Tibial nerve (tissue), 4 donors: ENCODE measurements around the gene SLAMF1. TPM values are rescaled to one million over a fixed set of nuclear protein-coding genes. Genes with fewer than 3 reads are reported as not detected.

Experiments
- DNase-seq, 2 donors: peaks; one replicate each; pipeline ENCODE4 v3.0.0-alpha.2; 2019; ENCODE audit warnings: low spot score in 2 of 2
- H3K27ac ChIP-seq, 4 donors: fragments of 200-600 bp; sonication (generic) in 3 of 4; one replicate each; pipeline ENCODE4 v1.5.1; 2017 to 2019; ENCODE audit warnings: mild to moderate bottlenecking in 1 of 4
- H3K27me3 ChIP-seq, 2 donors: fragments of 200-600 bp; sonication (generic) in 1 of 2; one replicate each; pipeline versions ENCODE4 v1.5.1 to v1.6.0; 2017 to 2019
- H3K36me3 ChIP-seq, 3 donors: fragments of 200-600 bp; sonication (generic); one replicate each; pipeline ENCODE4 v1.5.1; 2018 to 2019
- H3K4me1 ChIP-seq, 4 donors: fragments of 200-600 bp; sonication (generic) in 3 of 4; one replicate each; pipeline ENCODE4 v1.5.1; 2017 to 2019
- H3K4me3 ChIP-seq, 4 donors: fragments of 200-600 bp; sonication (generic) in 3 of 4; one replicate each; pipeline ENCODE4 v1.5.1; 2017 to 2019; ENCODE audit warnings: mild to moderate bottlenecking in 1 of 4, moderate library complexity in 1 of 4
- H3K9me3 ChIP-seq, 4 donors: fragments of 200-600 bp; sonication (generic) in 3 of 4; one replicate each; pipeline ENCODE4 v1.5.1; 2017 to 2019
- EP300 ChIP-seq, 2 donors: sonication (generic); formaldehyde crosslinking; IDR thresholded peaks; one replicate each; pipeline ENCODE4 v1.6.1; 2017; ENCODE audit warnings: antibody characterized with exemption in 2 of 2, mild to moderate bottlenecking in 1 of 2
- POLR2A ChIP-seq, 2 donors: fragments of 450-650 bp; IDR thresholded peaks; one replicate each; pipeline ENCODE4 v1.6.1; 2017; ENCODE audit warnings: antibody characterized with exemption in 2 of 2, mild to moderate bottlenecking in 2 of 2, moderate library complexity in 2 of 2
- WGBS, 2 donors: methylation state at CpG; one replicate each; pipeline ENCODE4 v1.1.5; 2018; 5-methylcytosine and 5-hydroxymethylcytosine counted together
- total RNA-seq, 4 donors: library from RNA; depleted of rRNA; stranded (reverse); fragments of >200 nt; gene quantifications; one replicate each; pipeline ENCODE4 v1.1.0, GENCODE V29; 2016
- TF ChIP-seq, protein P1 (sequence below), 5 experiments: fragments of 200-600 bp in 3 of 5; fragments of 450-650 bp in 2 of 5; sonication (generic) in 3 of 5; IDR thresholded peaks; one replicate each; pipeline ENCODE4 v1.5.1; 2016 to 2019; ENCODE audit warnings: antibody characterized with exemption in 5 of 5, mild to moderate bottlenecking in 3 of 5, moderate library complexity in 2 of 5

SLAMF1 gene
- total RNA-seq, 4 donors from 2014 or later = 0.39 to 1.3 TPM; not detected in 2

- H3K4me1 ChIP-seq = peaks cover 0 to 9% (median 4%) of the 10 kb centered on the region in 4 donors
- TF ChIP-seq POLR2A (IDR thresholded peaks at IDR 0.05) (no peak), EP300 (IDR thresholded peaks at IDR 0.05) (no peak)
- TF ChIP-seq, protein P1, sequence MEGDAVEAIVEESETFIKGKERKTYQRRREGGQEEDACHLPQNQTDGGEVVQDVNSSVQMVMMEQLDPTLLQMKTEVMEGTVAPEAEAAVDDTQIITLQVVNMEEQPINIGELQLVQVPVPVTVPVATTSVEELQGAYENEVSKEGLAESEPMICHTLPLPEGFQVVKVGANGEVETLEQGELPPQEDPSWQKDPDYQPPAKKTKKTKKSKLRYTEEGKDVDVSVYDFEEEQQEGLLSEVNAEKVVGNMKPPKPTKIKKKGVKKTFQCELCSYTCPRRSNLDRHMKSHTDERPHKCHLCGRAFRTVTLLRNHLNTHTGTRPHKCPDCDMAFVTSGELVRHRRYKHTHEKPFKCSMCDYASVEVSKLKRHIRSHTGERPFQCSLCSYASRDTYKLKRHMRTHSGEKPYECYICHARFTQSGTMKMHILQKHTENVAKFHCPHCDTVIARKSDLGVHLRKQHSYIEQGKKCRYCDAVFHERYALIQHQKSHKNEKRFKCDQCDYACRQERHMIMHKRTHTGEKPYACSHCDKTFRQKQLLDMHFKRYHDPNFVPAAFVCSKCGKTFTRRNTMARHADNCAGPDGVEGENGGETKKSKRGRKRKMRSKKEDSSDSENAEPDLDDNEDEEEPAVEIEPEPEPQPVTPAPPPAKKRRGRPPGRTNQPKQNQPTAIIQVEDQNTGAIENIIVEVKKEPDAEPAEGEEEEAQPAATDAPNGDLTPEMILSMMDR (IDR thresholded peaks at IDR 0.05) = no peak
- no peak overlapping the region for H3K27ac ChIP-seq
- H3K9me3 ChIP-seq = peaks cover 0 to 13% (median 5%) of the 10 kb centered on the region in 4 donors
- no peaks in the 10 kb centered on the region for H3K27me3 ChIP-seq
- no peak for DNase-seq
- 86 to 91% methylated on average over 4 of the region's 4 CpGs for WGBS, 2 donors
- H3K4me3 ChIP-seq = no peak overlapping the region
- H3K36me3 ChIP-seq = no peaks in the 10 kb centered on the region
Measured at GRCh38 chr1:160670701-160671100, 23.9 kb upstream of the SLAMF1 start.

- peaks cover 0 to 15% (median 4%) of the 10 kb centered on the region in 4 donors for H3K4me1 ChIP-seq
- 95% methylated on average over 20 of the region's 20 CpGs for WGBS, 2 donors
- peaks cover 0 to 13% (median 5%) of the 10 kb centered on the region in 4 donors for H3K9me3 ChIP-seq
- no peak for TF ChIP-seq EP300 (IDR thresholded peaks at IDR 0.05)
- H3K4me3 ChIP-seq = no peak overlapping the region
- H3K27me3 ChIP-seq = no peaks in the 10 kb centered on the region
- DNase-seq = no peak
- no peak overlapping the region for H3K27ac ChIP-seq
- H3K36me3 ChIP-seq = no peaks in the 10 kb centered on the region
Measured at GRCh38 chr1:160669802-160670201, 23.0 kb upstream of the SLAMF1 start.

GRCh38 chr1:160669276-160669675 is 22.4 kb upstream of the SLAMF1 start:
- Histone ChIP-seq H3K27ac (no peak overlapping the region), H3K9me3 (peaks cover 0 to 13% (median 5%) of the 10 kb centered on the region in 4 donors), H3K4me3 (no peak overlapping the region), H3K27me3 (no peaks in the 10 kb centered on the region), H3K4me1 (peaks cover 0 to 18% (median 4%) of the 10 kb centered on the region in 4 donors), H3K36me3 (no peaks in the 10 kb centered on the region)
- no peak for DNase-seq
- TF ChIP-seq EP300 (IDR thresholded peaks at IDR 0.05) (no peak), POLR2A (IDR thresholded peaks at IDR 0.05) (no peak)
- TF ChIP-seq, protein P1 (IDR thresholded peaks at IDR 0.05) = no peak

DNA sequence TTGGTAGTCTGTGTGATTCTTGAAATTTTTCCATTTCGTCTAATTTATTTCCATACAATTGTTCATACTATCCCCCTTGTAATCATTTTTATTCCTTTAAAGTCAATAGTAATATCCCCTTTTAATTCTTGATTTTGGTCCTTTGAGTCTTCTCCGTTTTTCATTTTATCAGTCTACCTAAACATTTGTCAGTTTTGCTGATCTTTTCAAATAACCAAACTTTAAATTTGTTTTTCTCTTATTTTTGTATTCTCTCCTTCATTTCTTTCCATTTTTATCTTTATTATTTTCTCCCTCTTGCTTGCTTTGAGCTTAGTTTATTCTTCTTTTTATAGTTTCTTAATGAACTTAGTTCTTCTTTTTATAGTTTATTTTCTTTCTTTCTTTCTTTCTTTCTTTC is 21.1 kb upstream of the SLAMF1 start:
- Histone ChIP-seq H3K27me3 (no peaks in the 10 kb centered on the region), H3K27ac (no peak overlapping the region), H3K4me3 (no peak overlapping the region), H3K4me1 (peaks cover 0 to 18% (median 4%) of the 10 kb centered on the region in 4 donors), H3K36me3 (no peaks in the 10 kb centered on the region), H3K9me3 (peaks cover 0 to 13% (median 5%) of the 10 kb centered on the region in 4 donors)
- 87% methylated on average over 2 of the region's 2 CpGs for WGBS, 2 donors
- no peak for DNase-seq
- no peak for TF ChIP-seq EP300 (IDR thresholded peaks at IDR 0.05)
- TF ChIP-seq, protein P1 (IDR thresholded peaks at IDR 0.05) = no peak
- no peak for TF ChIP-seq POLR2A (IDR thresholded peaks at IDR 0.05)

- Histone ChIP-seq H3K36me3 (no peaks in the 10 kb centered on the region), H3K4me1 (peaks cover 0 to 15% (median 4%) of the 10 kb centered on the region in 4 donors), H3K27ac (peak overlapping the region in 2 of 4 donors; percentile 41 to 56), H3K27me3 (no peaks in the 10 kb centered on the region), H3K9me3 (peaks cover 0 to 13% (median 5%) of the 10 kb centered on the region in 4 donors), H3K4me3 (no peak overlapping the region)
- TF ChIP-seq EP300 (IDR thresholded peaks at IDR 0.05) = no peak
- TF ChIP-seq, protein P1 (IDR thresholded peaks at IDR 0.05) = no peak
- TF ChIP-seq POLR2A (IDR thresholded peaks at IDR 0.05) = no peak
- 35 to 41% methylated on average over 3 of the region's 3 CpGs for WGBS, 2 donors
- DNase-seq = no peak
Measured at GRCh38 chr1:160666079-160666442, 19.2 kb upstream of the SLAMF1 start.
